ENCODE data around the gene PDE11A. TPM values are rescaled to one million over a fixed set of nuclear protein-coding genes. Genes with fewer than 3 reads are reported as not detected.

The PDE11A gene
- total RNA-seq, 2 experiments from 2014 or later = not detected

GRCh38 chr2:177942731-177943130 lies 129.8 kb downstream of the PDE11A start:
- Mint-ChIP-seq H3K27me3 (peaks cover 8% of the 10 kb centered on the region), H3K27ac (no peak overlapping the region), H3K4me1 (ENCODE audit: low read depth) (no peaks in the 10 kb centered on the region), H3K36me3 (ENCODE audit: low read depth) (no peaks in the 10 kb centered on the region), H3K4me3 (no peak overlapping the region), H3K9me3 (no peaks in the 10 kb centered on the region)
- no peaks in the 10 kb centered on the region for H3K36me3 ChIP-seq (ENCODE audit: insufficient read depth, low read length)
- H3K27ac ChIP-seq (ENCODE audit: low read depth in 1 of 2, low read length in 2 of 2) = no peak overlapping the region
- no peak overlapping the region for H3K4me3 ChIP-seq (ENCODE audit: low read length)
- ATAC-seq (ENCODE audit: poor library complexity) = no peak
- no peaks in the 10 kb centered on the region for H3K27me3 ChIP-seq (ENCODE audit: control insufficient read depth in 1 of 2, insufficient read depth in 2 of 2, low read length in 2 of 2)
- no peaks in the 10 kb centered on the region for H3K4me1 ChIP-seq (ENCODE audit: insufficient read depth, low read length)
- ChIA-PET CTCF (no interaction called here), POLR2A (no interaction called here)
- no peak for TF ChIP-seq CTCF (IDR thresholded peaks at IDR 0.05)
- no peak for DNase-seq
- H3K9me3 ChIP-seq (ENCODE audit: control insufficient read depth in 1 of 2, insufficient read depth in 1 of 2, low read length in 2 of 2) = no peaks in the 10 kb centered on the region
- intact Hi-C loops (cut with DNase I, micrococcal nuclease) = no loop called here

GRCh38 chr2:177939211-177939610 lies 133.4 kb downstream of the PDE11A start:
- Histone ChIP-seq H3K9me3 (ENCODE audit: control insufficient read depth in 1 of 2, insufficient read depth in 1 of 2, low read length in 2 of 2) (no peaks in the 10 kb centered on the region), H3K27me3 (ENCODE audit: control insufficient read depth in 1 of 2, insufficient read depth in 2 of 2, low read length in 2 of 2) (no peaks in the 10 kb centered on the region), H3K4me1 (ENCODE audit: insufficient read depth, low read length) (no peaks in the 10 kb centered on the region), H3K36me3 (ENCODE audit: insufficient read depth, low read length) (no peaks in the 10 kb centered on the region), H3K4me3 (ENCODE audit: low read length) (no peak overlapping the region), H3K27ac (ENCODE audit: low read depth in 1 of 2, low read length in 2 of 2) (no peak overlapping the region)
- TF ChIP-seq CTCF (IDR thresholded peaks at IDR 0.05) = no peak
- no peaks in the 10 kb centered on the region for H3K9me3 Mint-ChIP-seq
- intact Hi-C loops (cut with DNase I, micrococcal nuclease) = no loop called here
- CTCF ChIA-PET = no interaction called here
- POLR2A ChIA-PET = no interaction called here
- no peak for ATAC-seq (ENCODE audit: poor library complexity)
- DNase-seq = no peak
- no peak overlapping the region for H3K27ac Mint-ChIP-seq
- H3K4me1 Mint-ChIP-seq (ENCODE audit: low read depth) = no peaks in the 10 kb centered on the region
- H3K27me3 Mint-ChIP-seq = peaks cover 6% of the 10 kb centered on the region
- no peaks in the 10 kb centered on the region for H3K36me3 Mint-ChIP-seq (ENCODE audit: low read depth)
- H3K4me3 Mint-ChIP-seq = no peak overlapping the region

GRCh38 chr2:177930916-177931315 lies 141.7 kb downstream of the PDE11A start:
- Mint-ChIP-seq H3K36me3 (ENCODE audit: low read depth) (no peaks in the 10 kb centered on the region), H3K9me3 (no peaks in the 10 kb centered on the region), H3K27me3 (peaks cover 17% of the 10 kb centered on the region), H3K27ac (no peak overlapping the region), H3K4me3 (no peak overlapping the region), H3K4me1 (ENCODE audit: low read depth) (no peaks in the 10 kb centered on the region)
- no peak for ATAC-seq (ENCODE audit: poor library complexity)
- ChIA-PET POLR2A (no interaction called here), CTCF (no interaction called here)
- Histone ChIP-seq H3K9me3 (ENCODE audit: control insufficient read depth in 1 of 2, insufficient read depth in 1 of 2, low read length in 2 of 2) (no peaks in the 10 kb centered on the region), H3K27ac (ENCODE audit: low read depth in 1 of 2, low read length in 2 of 2) (no peak overlapping the region), H3K4me1 (ENCODE audit: insufficient read depth, low read length) (no peaks in the 10 kb centered on the region), H3K36me3 (ENCODE audit: insufficient read depth, low read length) (no peaks in the 10 kb centered on the region), H3K27me3 (ENCODE audit: control insufficient read depth in 1 of 2, insufficient read depth in 2 of 2, low read length in 2 of 2) (peaks cover 1 to 4% of the 10 kb centered on the region in 2 experiments), H3K4me3 (ENCODE audit: low read length) (no peak overlapping the region)
- intact Hi-C loops (cut with DNase I, micrococcal nuclease) = no loop called here
- TF ChIP-seq CTCF (IDR thresholded peaks at IDR 0.05) = no peak
- no peak for DNase-seq
